HepG2 (cell line): Measurements from ENCODE around the gene ZC3H7B. TPM values are rescaled to one million over a fixed set of nuclear protein-coding genes. Genes with fewer than 3 reads are reported as not detected.

Source experiments
- AHR ChIP-seq: IDR thresholded peaks from 2 replicates; pipeline ENCODE4 v1.6.1; 2018; ENCODE audit warnings: missing genetic modification reagents, missing compliant biosample characterization
- FOXP4 ChIP-seq: sonication (generic); formaldehyde crosslinking; IDR thresholded peaks from 2 replicates; pipeline ENCODE4 v1.4.0; 2020; ENCODE audit warnings: missing genetic modification reagents
- GMEB1 ChIP-seq: sonication (generic); formaldehyde crosslinking; IDR thresholded peaks from 2 replicates; pipeline ENCODE4 v1.5.1; 2020; ENCODE audit warnings: missing genetic modification reagents, mild to moderate bottlenecking, borderline replicate concordance
- JUNB ChIP-seq: sonication (generic); formaldehyde crosslinking; IDR thresholded peaks from 2 replicates; pipeline ENCODE4 v1.8.0; 2022; ENCODE audit warnings: missing genetic modification reagents, mild to moderate bottlenecking, borderline replicate concordance
- NFAT5 ChIP-seq: sonication (generic); formaldehyde crosslinking; IDR thresholded peaks from 2 replicates; pipeline ENCODE4 v1.4.0; 2020; ENCODE audit warnings: missing genetic modification reagents
- PBX2 ChIP-seq: IDR thresholded peaks from 2 replicates; pipeline ENCODE4 v1.6.1; 2016; ENCODE audit warnings: control low read depth
- RBM39 ChIP-seq: fragments of 200-400 bp; formaldehyde crosslinking; IDR thresholded peaks from one replicate; pipeline ENCODE4 v1.6.1; 2018; ENCODE audit warnings: antibody characterized with exemption, mild to moderate bottlenecking, low read depth, low read length; ENCODE audit not compliant: poor library complexity, severe bottlenecking
- SCMH1 ChIP-seq: sonication (generic); formaldehyde crosslinking; IDR thresholded peaks from 2 replicates; pipeline ENCODE4 v1.9.0; 2021; ENCODE audit warnings: missing genetic modification reagents, mild to moderate bottlenecking, borderline replicate concordance
- SP5 ChIP-seq: IDR thresholded peaks from 2 replicates; pipeline ENCODE4 v1.6.1; 2016; ENCODE audit warnings: low read depth, borderline replicate concordance
- THAP8 ChIP-seq: sonication (generic); formaldehyde crosslinking; IDR thresholded peaks from 2 replicates; pipeline ENCODE4 v1.5.1; 2020; ENCODE audit warnings: missing genetic modification reagents, mild to moderate bottlenecking, borderline replicate concordance
- ZFP36L1 ChIP-seq: sonication (generic); formaldehyde crosslinking; IDR thresholded peaks from 2 replicates; pipeline ENCODE4 v1.8.0; 2022; ENCODE audit warnings: mild to moderate bottlenecking, missing genetic modification reagents, moderate library complexity
- ZNF614 ChIP-seq: IDR thresholded peaks from 2 replicates; pipeline ENCODE4 v1.6.1; 2018; ENCODE audit warnings: missing biosample characterization, missing genetic modification reagents, inconsistent platforms, borderline replicate concordance
- ZNF704 ChIP-seq: sonication (generic); formaldehyde crosslinking; IDR thresholded peaks from 2 replicates; pipeline ENCODE4 v1.8.1; 2023; ENCODE audit warnings: mild to moderate bottlenecking, inconsistent platforms, moderate library complexity, missing genetic modification reagents, borderline replicate concordance
- polyA plus RNA-seq, 8 experiments: library from polyadenylated mRNA; depleted of rRNA in 3 of 8; stranded (reverse) in 7 of 8; unstranded in 1 of 8; fragments of >200 nt; fragmentation: Illumina TruSeq in 4 of 8; extraction: Trizol in 4 of 8; gene quantifications; 2 replicates each; pipeline versions ENCODE4 v1.2.1 to v1.2.3, GENCODE V29; 2011 to 2016; ENCODE audit warnings: low read depth in 4 of 8, missing spikeins in 1 of 8, mixed read lengths in 1 of 8; ENCODE audit not compliant: insufficient read depth in 1 of 8
- total RNA-seq, 5 experiments: library from RNA; depleted of rRNA; stranded (reverse); fragments of >200 nt; fragmentation: Illumina TruSeq; extraction: Trizol; gene quantifications; 2 replicates each; pipeline ENCODE4 v1.2.3, GENCODE V29; 2016; ENCODE audit warnings: low read depth in 1 of 5

The ZC3H7B gene
- total and polyA plus RNA-seq, 2 of the 13 experiments (the other 11 are each of a cell fraction or from before 2014, with no cell fraction given) = 26.4 to 37.2 TPM

GRCh38 chr22:41285820-41286638 lies 15.3 kb upstream of the ZC3H7B start, which contains the start of gene RANGAP1 (continued):
- TF ChIP-seq GMEB1 (CRISPR knock-in tag) = peak; percentile 81; the same call in 1 of the 2 replicates
- TF ChIP-seq THAP8 (CRISPR knock-in tag) = peak; percentile 36; the same call in 1 of the 2 replicates
- no peak for TF ChIP-seq JUNB (CRISPR knock-in tag)
- TF ChIP-seq PBX2 (CRISPR knock-in tag) = no peak
- TF ChIP-seq NFAT5 (CRISPR knock-in tag) = no peak
- TF ChIP-seq ZNF614 (CRISPR knock-in tag) = no peak
- peak; percentile 77; the same call in 1 of the 2 replicates for TF ChIP-seq ZNF704
- 0 out of 2 replicates have a peak, but pooled peaks have one; percentile 83 for TF ChIP-seq ZFP36L1 (CRISPR knock-in tag)
- TF ChIP-seq AHR (CRISPR knock-in tag) = no peak; the same call in 1 of the 2 replicates
- peak; percentile 90 for TF ChIP-seq RBM39
- no peak for TF ChIP-seq SCMH1 (CRISPR knock-in tag)
- no peak; the same call in 1 of the 2 replicates for TF ChIP-seq FOXP4 (CRISPR knock-in tag)
- TF ChIP-seq SP5 = no peak
